Tibial artery (tissue), 4 donors: Measurements from ENCODE around the gene USP3.
A peak's percentile ranks its signal among the peaks of the same experiment; 100 is the strongest.

Source experiments
- DNase-seq, 2 donors: peaks; one replicate each; pipeline ENCODE4 v3.0.0-alpha.2; 2019
- H3K27ac ChIP-seq, 2 donors: fragments of 200-600 bp; sonication (generic) in 1 of 2; 1 replicate in 1 of 2; 2 replicates in 1 of 2; pipeline ENCODE4 v1.5.1; 2018 to 2019; ENCODE audit warnings: mild to moderate bottlenecking in 1 of 2
- H3K27me3 ChIP-seq, 2 donors: fragments of 200-600 bp; sonication (generic) in 1 of 2; one replicate each; pipeline versions ENCODE4 v1.5.1 to v1.6.0; 2016 to 2019
- H3K36me3 ChIP-seq, 3 donors: fragments of 200-600 bp; sonication (generic) in 2 of 3; one replicate each; pipeline ENCODE4 v1.5.1; 2016 to 2019; ENCODE audit warnings: mild to moderate bottlenecking in 2 of 3
- H3K4me1 ChIP-seq, 4 donors: fragments of 200-600 bp; sonication (generic) in 2 of 4; 1 replicate in 3 of 4; 2 replicates in 1 of 4; pipeline ENCODE4 v1.5.1; 2016 to 2019
- H3K4me3 ChIP-seq, 2 donors: fragments of 200-600 bp; sonication (generic) in 1 of 2; 1 replicate in 1 of 2; 2 replicates in 1 of 2; pipeline ENCODE4 v1.5.1; 2018 to 2019; ENCODE audit warnings: mild to moderate bottlenecking in 2 of 2
- H3K9me3 ChIP-seq, 3 donors: fragments of 200-600 bp; sonication (generic) in 1 of 3; one replicate each; pipeline ENCODE4 v1.5.1; 2016 to 2019
- intact Hi-C: fragments of 100-400 bp; cut with DNase I; formaldehyde crosslinking; loops from one replicate; pipeline ENCODE4 v1.15.0; 2023; ENCODE audit warnings: low total_unique reads
- TF ChIP-seq, protein P1 (sequence below), 2 experiments: fragments of 200-600 bp in 1 of 2; fragments of 450-650 bp in 1 of 2; IDR thresholded peaks; one replicate each; pipeline ENCODE4 v1.5.1; 2017 to 2019; ENCODE audit warnings: antibody characterized with exemption in 2 of 2, mild to moderate bottlenecking in 1 of 2, moderate library complexity in 1 of 2

The USP3 gene

GRCh38 chr15:63502843-63503738 lies 1.3 kb upstream of the USP3 start:
- intact Hi-C loops: loop anchor here (5.0 kb wide), 1 partner anchor 94 kb away; the partner anchor contains the start of gene FBXL22
- DNase-seq: peak; percentile 93 to 94
- H3K36me3 ChIP-seq: no peaks in the 10 kb centered on the region
- H3K27me3 ChIP-seq: peaks cover 0 to 1% of the 10 kb centered on the region in 2 donors
- H3K4me1 ChIP-seq: peaks cover 0 to 56% (median 42%) of the 10 kb centered on the region in 4 donors
- H3K4me3 ChIP-seq: peak overlapping the region; percentile 84 to 93
- peak overlapping the region; percentile 89 to 98 for H3K27ac ChIP-seq
- TF ChIP-seq, protein P1, sequence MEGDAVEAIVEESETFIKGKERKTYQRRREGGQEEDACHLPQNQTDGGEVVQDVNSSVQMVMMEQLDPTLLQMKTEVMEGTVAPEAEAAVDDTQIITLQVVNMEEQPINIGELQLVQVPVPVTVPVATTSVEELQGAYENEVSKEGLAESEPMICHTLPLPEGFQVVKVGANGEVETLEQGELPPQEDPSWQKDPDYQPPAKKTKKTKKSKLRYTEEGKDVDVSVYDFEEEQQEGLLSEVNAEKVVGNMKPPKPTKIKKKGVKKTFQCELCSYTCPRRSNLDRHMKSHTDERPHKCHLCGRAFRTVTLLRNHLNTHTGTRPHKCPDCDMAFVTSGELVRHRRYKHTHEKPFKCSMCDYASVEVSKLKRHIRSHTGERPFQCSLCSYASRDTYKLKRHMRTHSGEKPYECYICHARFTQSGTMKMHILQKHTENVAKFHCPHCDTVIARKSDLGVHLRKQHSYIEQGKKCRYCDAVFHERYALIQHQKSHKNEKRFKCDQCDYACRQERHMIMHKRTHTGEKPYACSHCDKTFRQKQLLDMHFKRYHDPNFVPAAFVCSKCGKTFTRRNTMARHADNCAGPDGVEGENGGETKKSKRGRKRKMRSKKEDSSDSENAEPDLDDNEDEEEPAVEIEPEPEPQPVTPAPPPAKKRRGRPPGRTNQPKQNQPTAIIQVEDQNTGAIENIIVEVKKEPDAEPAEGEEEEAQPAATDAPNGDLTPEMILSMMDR (IDR thresholded peaks at IDR 0.05): peak in 1 of 2 experiments; percentile 5
- no peaks in the 10 kb centered on the region for H3K9me3 ChIP-seq

- peak overlapping the region; percentile 84 to 93 for H3K4me3 ChIP-seq
- H3K27ac ChIP-seq: peak overlapping the region; percentile 89 to 98
- intact Hi-C loops: loop anchor here (5.0 kb wide), 1 partner anchor 94 kb away; the partner anchor contains the start of gene FBXL22
- H3K27me3 ChIP-seq: no peaks in the 10 kb centered on the region
- H3K4me1 ChIP-seq: peaks cover 0 to 63% (median 44%) of the 10 kb centered on the region in 4 donors
- TF ChIP-seq, protein P1 (IDR thresholded peaks at IDR 0.05): no peak
- no peaks in the 10 kb centered on the region for H3K36me3 ChIP-seq
- DNase-seq: peak in 1 of 2 donors; percentile 63
- no peaks in the 10 kb centered on the region for H3K9me3 ChIP-seq
Observed at GRCh38 chr15:63503739-63504246, 600 bp upstream of the USP3 start.

GRCh38 chr15:63504979-63505841 lies 817 bp downstream of the USP3 start:
- H3K4me1 ChIP-seq: peaks cover 0 to 77% (median 52%) of the 10 kb centered on the region in 4 donors
- peak; percentile 58 to 79 for DNase-seq
- TF ChIP-seq, protein P1 (IDR thresholded peaks at IDR 0.05): peak; percentile 22 to 41
- no peaks in the 10 kb centered on the region for H3K27me3 ChIP-seq
- intact Hi-C loops: loop anchor here (5.0 kb wide), 1 partner anchor 92 kb away; the partner anchor contains the start of gene FBXL22
- H3K36me3 ChIP-seq: no peaks in the 10 kb centered on the region
- H3K9me3 ChIP-seq: no peaks in the 10 kb centered on the region
- peak overlapping the region; percentile 89 to 98 for H3K27ac ChIP-seq
- H3K4me3 ChIP-seq: peak overlapping the region; percentile 84 to 93

DNA sequence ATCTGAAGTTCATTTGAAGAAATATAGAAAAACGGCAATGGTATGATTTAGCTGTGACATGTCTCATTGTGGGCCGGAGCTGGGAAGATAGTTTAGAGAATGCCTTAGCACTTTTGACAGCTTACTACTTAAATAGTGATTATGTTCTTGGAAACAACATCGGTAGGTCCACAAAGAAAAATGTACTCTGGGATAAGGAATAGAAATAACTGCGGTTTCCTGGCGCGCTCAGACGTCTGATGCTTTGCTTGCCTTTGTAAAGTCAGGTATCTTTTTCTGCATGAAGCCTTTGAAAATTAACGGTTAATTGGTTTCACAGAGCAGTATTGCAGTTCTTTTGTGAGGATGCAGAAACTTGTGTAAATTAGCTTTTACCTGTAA lies 1.4 kb downstream of the USP3 start:
- intact Hi-C loops: no loop called here
- peaks cover 0 to 80% (median 53%) of the 10 kb centered on the region in 4 donors for H3K4me1 ChIP-seq
- peak overlapping the region; percentile 84 to 93 for H3K4me3 ChIP-seq
- H3K9me3 ChIP-seq: no peaks in the 10 kb centered on the region
- H3K27me3 ChIP-seq: no peaks in the 10 kb centered on the region
- H3K36me3 ChIP-seq: no peaks in the 10 kb centered on the region
- TF ChIP-seq, protein P1 (IDR thresholded peaks at IDR 0.05): no peak
- peak overlapping the region; percentile 89 to 98 for H3K27ac ChIP-seq
- no peak for DNase-seq

- Histone ChIP-seq H3K36me3 (no peaks in the 10 kb centered on the region), H3K27me3 (no peaks in the 10 kb centered on the region), H3K27ac (peak overlapping the region in 1 of 2 donors; percentile 89), H3K4me3 (peak overlapping the region; percentile 84 to 93), H3K9me3 (no peaks in the 10 kb centered on the region), H3K4me1 (peaks cover 0 to 80% (median 51%) of the 10 kb centered on the region in 4 donors)
- DNase-seq: no peak
- TF ChIP-seq, protein P1 (IDR thresholded peaks at IDR 0.05): no peak
- intact Hi-C loops: no loop called here
Observed at GRCh38 chr15:63506537-63507035, 2.2 kb downstream of the USP3 start.
